ENCODE data around the gene FBXO31. TPM values are rescaled to one million over a fixed set of nuclear protein-coding genes. Genes with fewer than 3 reads are reported as not detected.

FBXO31 gene
- total and polyA plus RNA-seq, 2 donors (not counting 3 experiments of a cell fraction or from before 2014, with no cell fraction given) = 17.1 to 31.8 TPM

GRCh38 chr16:87366288-87366687 is 17.3 kb downstream of the FBXO31 start:
- Histone ChIP-seq H2AFZ (ENCODE audit: low read depth, low read length) (no peak overlapping the region), H4K20me1 (replicated peaks; ENCODE audit: control insufficient read depth, extremely low read depth, insufficient read depth, low read length) (no peaks in the 10 kb centered on the region), H3K9me1 (replicated peaks; ENCODE audit: control insufficient read depth, extremely low read depth, insufficient read depth, low read length) (no peaks in the 10 kb centered on the region), H3K79me2 (ENCODE audit: control insufficient read depth, insufficient read depth, low read length) (peaks cover 39% of the 10 kb centered on the region), H3K4me2 (ENCODE audit: insufficient read depth, low read length) (no peak overlapping the region), H3K36me3 (ENCODE audit: control insufficient read depth in 2 of 2, extremely low read depth in 1 of 2, insufficient read depth in 2 of 2, low read length in 2 of 2) (peaks cover 0 to 3% of the 10 kb centered on the region in 2 experiments), H3K4me1 (ENCODE audit: control insufficient read depth, extremely low read depth, insufficient read depth, low read length) (peaks cover 20% of the 10 kb centered on the region), H3K4me3 (replicated peaks in 1 of 3; ENCODE audit: insufficient read depth in 1 of 3, low read depth in 1 of 3, low read length in 3 of 3) (no peak overlapping the region), H3K27ac (ENCODE audit: insufficient read depth, low read depth, low read length) (no peak overlapping the region), H3K9me3 (replicated peaks; ENCODE audit: control insufficient read depth, insufficient read depth, low read length) (no peaks in the 10 kb centered on the region), H3K27me3 (ENCODE audit: control insufficient read depth in 2 of 2, insufficient read depth in 2 of 2, low read length in 2 of 2) (no peaks in the 10 kb centered on the region), H3K9ac (replicated peaks; ENCODE audit: extremely low read depth, insufficient read depth, low read length) (no peak overlapping the region)
- no TSS peak for BruUV-seq (replicated peaks)
- DNase-seq (ENCODE audit: low read depth, low spot score) = no peak
- TF ChIP-seq FOS (IDR thresholded peaks at IDR 0.05; ENCODE audit: borderline replicate concordance, insufficient read depth, low read length) = no peak
- TF ChIP-seq EZH2 (IDR thresholded peaks at IDR 0.05; ENCODE audit: borderline replicate concordance, low read depth, low read length, severe bottlenecking) = no peak
- TF ChIP-seq POLR2AphosphoS5 (IDR thresholded peaks at IDR 0.05; ENCODE audit: insufficient read depth, low read depth, low read length) = no peak
- no peak for TF ChIP-seq GATA2 (IDR thresholded peaks at IDR 0.05; ENCODE audit: insufficient read depth, insufficient read length, low read depth, low read length)
- no peak for TF ChIP-seq POLR2A (IDR thresholded peaks at IDR 0.05; ENCODE audit: low read depth, low read length)
- no peak for TF ChIP-seq CTCF (IDR thresholded peaks at IDR 0.05; ENCODE audit: extremely low read depth in 1 of 2, insufficient read depth in 1 of 2, low read depth in 1 of 2, low read length in 2 of 2)
- TF ChIP-seq, protein P1, sequence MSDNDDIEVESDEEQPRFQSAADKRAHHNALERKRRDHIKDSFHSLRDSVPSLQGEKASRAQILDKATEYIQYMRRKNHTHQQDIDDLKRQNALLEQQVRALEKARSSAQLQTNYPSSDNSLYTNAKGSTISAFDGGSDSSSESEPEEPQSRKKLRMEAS (IDR thresholded peaks at IDR 0.05; ENCODE audit: insufficient read depth, insufficient read length) = no peak
- POLR2A ChIA-PET = no interaction called here
- CTCF ChIA-PET = no interaction called here
- no peak for FAIRE-seq
- intact Hi-C loops (cut with micrococcal nuclease) = loop anchor here (5.0 kb wide), 1 partner anchor 34 kb away; no protein-coding TSS in a partner anchor
- dilution Hi-C loops (cut with MboI; ENCODE audit: extremely low pct_ligation_motif_present, low sequenced_read_pairs) = no loop called here

All from endothelial cell of umbilical vein (primary cell).